Lung (tissue), 12 donors: ENCODE measurements around the gene ACER2. TPM values are rescaled to one million over a fixed set of nuclear protein-coding genes. Genes with fewer than 3 reads are reported as not detected.
"Not testable (repeated sequence)": the region's sequence is repeated elsewhere in the genome, so short reads cannot be mapped to it uniquely, and the experiment has no call there.

Experiments used
- ATAC-seq: fragments of 200-7000 bp; cut with Tn5 transposase; one replicate; pipeline ENCODE4 v1.9.1; 2020; ENCODE audit warnings: moderate number of reproducible peaks; ENCODE audit not compliant: insufficient read depth, low FRiP score
- DNase-seq, 3 donors: peaks; one replicate each; pipeline ENCODE4 v3.0.0-alpha.2; 2013 to 2017
- H3K27ac ChIP-seq, 2 donors: one replicate each; pipeline ENCODE4 v1.5.1; 2013; ENCODE audit warnings: mild to moderate bottlenecking in 2 of 2, moderate library complexity in 2 of 2, control low read depth in 1 of 2, inconsistent platforms in 1 of 2, low read depth in 1 of 2, low read length in 1 of 2
- H3K27me3 ChIP-seq, 3 donors: one replicate each; pipeline ENCODE4 v1.5.1; 2013; ENCODE audit warnings: low read length in 2 of 3; ENCODE audit not compliant: control insufficient read depth in 3 of 3, insufficient read depth in 3 of 3
- H3K36me3 ChIP-seq, 4 donors: one replicate each; pipeline ENCODE4 v1.5.1; 2013; ENCODE audit warnings: low read length in 4 of 4, mild to moderate bottlenecking in 1 of 4, moderate library complexity in 1 of 4; ENCODE audit not compliant: control insufficient read depth in 4 of 4, insufficient read depth in 4 of 4
- H3K4me1 ChIP-seq, 5 donors: one replicate each; pipeline ENCODE4 v1.5.1; 2013; ENCODE audit warnings: low read length in 5 of 5, mild to moderate bottlenecking in 2 of 5, moderate library complexity in 1 of 5; ENCODE audit not compliant: control insufficient read depth in 5 of 5, insufficient read depth in 5 of 5
- H3K4me3 ChIP-seq: one replicate; pipeline ENCODE4 v1.5.1; 2013; ENCODE audit warnings: mild to moderate bottlenecking, control low read depth, moderate library complexity
- H3K9ac ChIP-seq, 2 donors: one replicate each; pipeline ENCODE4 v1.5.1; 2013; ENCODE audit warnings: low read length in 2 of 2, control low read depth in 1 of 2; ENCODE audit not compliant: insufficient read depth in 1 of 2
- H3K9me3 ChIP-seq, 4 donors: one replicate each; pipeline ENCODE4 v1.5.1; 2013; ENCODE audit warnings: low read length in 3 of 4, mild to moderate bottlenecking in 1 of 4, moderate library complexity in 1 of 4; ENCODE audit not compliant: control insufficient read depth in 4 of 4, insufficient read depth in 3 of 4
- CTCF ChIP-seq: IDR thresholded peaks from 2 replicates; pipeline ENCODE4 v1.5.1; 2012; ENCODE audit warnings: mild to moderate bottlenecking; ENCODE audit errors: control extremely low read depth, extremely low read depth
- WGBS, 2 donors: extraction: QIAGEN DNeasy Blood & Tissue Kit; methylation state at CpG; one replicate each; pipeline ENCODE4 v1.1.7; 2013; 5-methylcytosine and 5-hydroxymethylcytosine counted together
- polyA plus RNA-seq, 2 donors: library from polyadenylated mRNA; stranded (reverse); fragments of 200-250 nt; gene quantifications; one replicate each; pipeline ENCODE4 v1.2.1, GENCODE V29; 2013
- total RNA-seq, 2 donors: library from RNA; depleted of rRNA in 1 of 2; stranded (reverse); fragments of >200 nt in 1 of 2; gene quantifications; one replicate each; pipeline ENCODE4 v1.2.1, GENCODE V29; 2014 to 2021
- donor health status: control.
- donor health status: control.
- donor health status: Bipolar disorder and iron deficiency.
- donor health status: healthy.
- donor health status: DM: yes; HTN: yes; CAD: no.

ACER2 gene
- total and polyA plus RNA-seq, 4 donors: 0.30 to 4.9 (median 2.8) TPM

GRCh38 chr9:19380826-19381075, 28.1 kb upstream of the ACER2 start:
- DNase-seq: peak in 1 of 3 donors; percentile 14
- H3K27ac ChIP-seq: peak overlapping the region; percentile 86 to 88
- no peak for TF ChIP-seq CTCF

GRCh38 chr9:19381656-19382055, 27.2 kb upstream of the ACER2 start:
- no peak overlapping the region for H3K27ac ChIP-seq
- 95 to 97% methylated on average over 2 of the region's 2 CpGs for whole genome bisulfite sequencing, 2 donors
- no peak for TF ChIP-seq CTCF
- H3K4me1 ChIP-seq: peaks cover 0 to 23% (median 13%) of the 10 kb centered on the region in 5 donors
- no peak overlapping the region for H3K4me3 ChIP-seq
- H3K9me3 ChIP-seq: no peaks in the 10 kb centered on the region
- H3K27me3 ChIP-seq: no peaks in the 10 kb centered on the region
- ATAC-seq (no peak), DNase-seq (no peak)
- H3K36me3 ChIP-seq: peaks cover 8 to 28% (median 15%) of the 10 kb centered on the region in 4 donors
- H3K9ac ChIP-seq: no peak overlapping the region

More at GRCh38 chr9:19380826-19381075, 28.1 kb upstream of the ACER2 start:
- H3K27me3 ChIP-seq: no peaks in the 10 kb centered on the region
- H3K9ac ChIP-seq: peak overlapping the region; percentile 76 to 96
- ATAC-seq: no peak
- peak overlapping the region; percentile 34 for H3K4me3 ChIP-seq
- H3K4me1 ChIP-seq: peaks cover 0 to 23% (median 13%) of the 10 kb centered on the region in 5 donors
- H3K9me3 ChIP-seq: no peaks in the 10 kb centered on the region
- H3K36me3 ChIP-seq: peaks cover 8 to 36% (median 20%) of the 10 kb centered on the region in 4 donors
- 48 to 53% methylated on average over 6 of the region's 6 CpGs for WGBS, 2 donors

DNA sequence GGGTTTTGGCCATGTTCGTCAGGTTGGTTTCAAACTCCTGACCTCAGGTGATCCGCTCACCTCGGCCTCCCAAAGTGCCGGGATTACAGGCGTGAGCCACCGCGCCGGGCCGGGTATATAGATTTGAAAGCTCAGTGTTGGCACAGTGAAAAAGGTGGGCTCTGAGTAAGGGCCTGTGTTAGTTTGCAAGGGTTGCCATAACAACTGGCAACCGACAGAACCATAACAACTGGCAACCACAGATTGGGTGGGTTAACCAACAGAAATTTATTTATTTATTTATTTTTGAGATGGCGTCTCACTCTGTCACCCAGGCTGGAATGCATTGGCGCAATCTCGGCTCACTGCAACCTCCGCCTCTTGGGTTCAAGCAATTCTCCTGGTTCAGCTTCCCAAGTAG, 23.6 kb upstream of the ACER2 start:
- H3K9ac ChIP-seq, H3K9me3 ChIP-seq, H3K4me1 ChIP-seq, H3K4me3 ChIP-seq, H3K27me3 ChIP-seq, DNase-seq, H3K36me3 ChIP-seq, ATAC-seq, H3K27ac ChIP-seq: not testable (repeated sequence)
- WGBS, 2 donors: 97% methylated on average over 14 of the region's 14 CpGs

DNA sequence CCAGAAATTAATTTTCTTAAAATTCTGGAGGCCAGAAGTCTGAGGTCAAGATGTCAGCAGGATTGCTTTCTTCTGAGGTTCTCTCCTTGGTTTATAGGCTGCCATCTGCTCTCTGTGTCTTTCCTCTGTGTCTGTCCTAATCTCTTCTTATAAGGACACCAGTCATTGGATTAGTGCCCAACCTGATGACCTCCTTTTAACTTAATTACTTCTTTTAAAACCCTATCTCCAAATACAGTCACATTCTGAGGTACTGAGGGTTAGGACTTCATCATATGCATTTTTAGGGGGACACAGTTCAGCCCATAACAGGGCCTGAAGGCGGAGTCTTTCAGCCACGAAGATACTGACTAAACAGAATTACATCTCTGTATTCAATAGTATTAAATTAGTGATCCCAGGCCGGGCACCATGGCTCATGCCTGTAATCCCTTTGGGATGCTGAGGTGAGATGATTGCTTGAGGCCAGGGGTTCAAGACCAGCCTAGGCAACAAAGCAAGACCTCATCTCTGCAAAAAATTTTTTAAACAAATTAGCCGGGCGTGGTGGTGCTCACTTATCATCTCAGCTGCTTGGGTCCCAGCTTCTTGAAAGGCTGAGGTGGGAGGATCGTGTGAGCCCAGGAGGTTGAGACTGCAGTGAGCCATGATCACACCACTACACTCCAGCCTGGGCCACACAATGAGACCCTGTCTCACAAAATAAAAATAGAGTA, 22.9 kb upstream of the ACER2 start:
- Histone ChIP-seq H3K27ac (no peak overlapping the region), H3K36me3 (no peaks in the 10 kb centered on the region), H3K4me1 (peaks cover 0 to 2% (median 0%) of the 10 kb centered on the region in 5 donors), H3K4me3 (no peak overlapping the region), H3K27me3 (no peaks in the 10 kb centered on the region), H3K9me3 (no peaks in the 10 kb centered on the region), H3K9ac (no peak overlapping the region)
- WGBS, 2 donors: 93 to 95% methylated on average over 6 of the region's 6 CpGs
- no peak for DNase-seq
- no peak for ATAC-seq
- no peak for TF ChIP-seq CTCF
